Cerebellar nuclear complex (tissue), 1 donor: ENCODE data around the gene GAB1.

ENCODE experiments used
- DNase-seq, 2 experiments: peaks; one replicate each; lab custom pipeline; 2025; lab: John Stamatoyannopoulos, UW

GAB1 gene

DNA sequence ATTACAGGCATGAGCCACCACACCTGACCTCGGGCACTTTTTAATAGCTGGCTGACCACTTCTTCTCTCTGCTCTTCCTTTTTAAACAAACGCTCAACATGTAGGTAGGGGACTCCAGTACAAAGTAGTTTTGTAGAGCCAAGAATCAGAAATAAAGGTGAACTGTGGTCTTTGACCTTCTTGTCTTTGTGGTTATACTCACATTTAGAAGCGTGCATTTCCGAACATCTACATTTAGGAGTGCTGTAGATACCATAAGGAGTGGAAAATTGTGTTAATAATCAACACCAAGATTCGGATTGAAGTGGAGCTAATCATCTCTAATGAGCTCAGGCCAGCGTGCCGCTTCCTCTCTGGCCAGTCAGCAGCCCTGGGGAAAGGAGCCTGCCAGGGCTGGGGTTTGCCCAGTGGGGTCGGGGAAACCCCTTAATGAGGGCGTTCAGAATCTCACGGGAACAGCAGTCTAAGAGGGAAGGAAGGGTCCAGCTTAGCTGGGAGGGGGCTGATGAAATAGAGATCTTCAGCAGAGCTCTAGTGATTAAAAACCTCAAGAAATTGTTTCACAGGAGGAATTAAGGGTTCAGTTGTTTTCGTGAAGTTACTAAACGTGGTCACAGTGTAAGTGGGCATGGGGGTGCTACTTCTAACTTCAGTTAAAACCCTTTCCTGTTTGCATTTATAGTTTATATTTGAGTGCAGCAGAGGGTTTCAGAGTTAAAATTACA is 81.2 kb downstream of the GAB1 start:
- no peak for DNase-seq

DNA sequence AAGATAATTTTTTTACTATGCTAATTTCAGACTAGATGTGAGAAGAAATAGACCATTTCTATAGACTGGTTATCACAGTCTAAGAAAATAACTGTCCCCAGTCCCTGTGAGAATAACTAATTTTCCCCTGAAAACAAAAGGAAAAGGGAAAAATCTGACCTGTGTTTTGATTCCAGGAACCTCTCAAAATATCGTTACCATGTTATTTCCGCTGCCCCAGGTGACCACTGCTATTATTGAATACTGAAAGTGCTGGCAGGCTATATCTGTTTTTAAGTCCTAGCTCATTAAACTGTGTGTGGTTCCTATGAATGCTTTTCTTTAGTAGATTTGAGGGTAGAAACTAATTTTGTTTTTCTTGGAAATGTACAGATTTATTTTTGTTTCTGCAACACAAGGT is 83.6 kb downstream of the GAB1 start:
- no peak for DNase-seq

DNA sequence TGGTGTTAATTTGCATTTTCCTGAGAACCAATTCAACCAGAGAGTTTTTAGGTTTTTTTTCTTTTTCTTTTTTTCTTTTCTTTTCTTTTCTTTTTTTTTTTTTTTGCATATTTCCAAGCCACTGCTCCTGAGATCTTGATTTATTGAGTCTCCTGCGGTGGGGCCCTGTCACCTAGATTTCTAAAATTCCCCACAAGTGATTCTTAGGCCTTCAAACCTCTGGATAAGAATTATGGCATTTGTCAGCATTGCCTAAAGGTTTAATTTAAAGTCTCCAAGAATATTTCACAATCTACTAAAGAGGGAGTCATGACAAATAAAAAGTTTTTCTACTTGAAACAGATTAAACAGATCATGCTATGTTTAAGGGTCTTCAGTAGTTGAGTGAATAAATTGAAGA is 84.9 kb downstream of the GAB1 start:
- DNase-seq, result no peak

DNA sequence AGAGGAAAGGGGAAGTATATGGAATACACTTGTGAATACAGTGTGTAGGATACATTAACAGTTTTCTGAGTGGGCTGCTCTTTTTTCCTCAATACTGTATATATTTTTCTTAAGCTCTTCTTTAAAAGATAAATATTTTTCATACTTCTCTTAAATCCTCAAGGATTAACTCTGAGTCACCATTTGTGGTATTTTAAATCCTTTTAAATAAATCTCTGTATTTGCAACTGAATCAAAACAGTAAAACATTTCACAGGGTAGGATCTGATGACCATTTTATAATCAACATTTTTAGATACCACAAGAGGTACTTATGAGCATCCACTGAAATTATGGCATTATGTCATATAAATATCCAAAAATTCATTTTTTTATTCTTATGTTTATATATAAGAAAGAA is 87.6 kb downstream of the GAB1 start:
- DNase-seq, result no peak

DNA sequence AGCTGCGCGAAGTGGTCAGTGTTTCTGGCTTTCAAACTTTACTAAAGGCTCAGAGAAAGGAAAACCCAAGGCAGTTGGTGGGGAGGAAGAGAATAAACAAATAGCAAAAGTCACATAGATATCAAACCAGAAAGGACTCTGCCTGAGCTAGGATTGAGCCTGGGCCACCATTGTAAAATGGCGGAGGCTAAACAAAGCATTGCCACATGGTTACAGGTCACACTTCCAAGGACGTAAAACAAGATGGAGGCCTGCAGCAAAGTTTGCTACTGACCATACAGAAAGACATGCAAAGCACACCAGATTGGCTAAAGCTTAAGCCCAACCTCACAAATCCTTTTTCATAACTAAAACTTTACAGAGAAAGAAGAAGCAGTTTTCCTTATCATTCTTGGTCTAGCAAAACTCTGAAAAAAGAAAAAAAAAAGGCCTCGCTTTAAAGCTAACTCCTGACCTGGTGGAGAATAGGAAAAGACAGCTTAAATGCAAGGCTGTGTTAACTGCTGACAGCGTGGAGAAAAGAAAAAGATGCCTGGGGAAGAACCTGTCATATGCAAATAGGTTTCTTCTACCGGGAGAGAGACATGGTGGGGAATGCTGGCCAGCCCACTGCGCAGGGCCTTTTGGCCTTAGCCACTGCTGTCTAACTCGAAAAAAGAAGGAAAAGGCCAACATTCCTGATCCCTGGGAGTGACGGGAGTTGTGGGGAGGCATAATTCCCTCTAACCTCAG is 95.0 kb downstream of the GAB1 start:
- no peak for DNase-seq

DNA sequence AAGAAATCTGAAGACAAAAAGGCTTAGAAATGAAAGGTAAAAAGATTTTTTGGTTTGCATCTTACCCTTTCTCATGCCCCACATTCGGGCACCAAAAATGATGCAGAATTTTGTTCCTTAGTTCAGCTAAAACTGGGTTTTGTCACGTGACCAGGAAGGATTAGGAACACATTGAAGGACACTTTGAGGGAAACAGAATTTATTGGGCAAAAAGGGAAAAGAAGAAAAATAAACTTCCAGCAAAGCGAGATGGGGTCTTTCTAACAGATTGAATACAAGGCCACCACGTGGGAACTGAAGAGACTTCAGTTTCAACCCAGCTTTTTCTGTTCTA is 95.5 kb downstream of the GAB1 start:
- no peak for DNase-seq

DNA sequence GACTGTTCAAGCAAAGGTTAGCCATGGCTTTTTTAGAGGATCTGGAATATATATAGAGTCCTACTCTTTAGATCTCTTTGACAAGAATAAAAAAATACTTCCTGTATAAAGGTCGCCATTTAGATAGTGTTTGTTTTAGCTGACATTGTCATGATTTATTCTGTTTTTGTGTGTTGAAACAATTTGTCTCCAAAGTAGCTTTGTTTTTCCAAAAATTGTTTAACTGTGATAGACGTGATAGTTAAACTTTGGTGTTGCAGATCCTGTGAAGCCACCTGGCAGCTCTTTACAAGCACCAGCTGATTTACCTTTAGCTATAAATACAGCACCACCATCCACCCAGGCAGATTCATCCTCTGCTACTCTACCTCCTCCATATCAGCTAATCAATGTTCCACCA is 96.6 kb downstream of the GAB1 start:
- no peak for DNase-seq

DNA sequence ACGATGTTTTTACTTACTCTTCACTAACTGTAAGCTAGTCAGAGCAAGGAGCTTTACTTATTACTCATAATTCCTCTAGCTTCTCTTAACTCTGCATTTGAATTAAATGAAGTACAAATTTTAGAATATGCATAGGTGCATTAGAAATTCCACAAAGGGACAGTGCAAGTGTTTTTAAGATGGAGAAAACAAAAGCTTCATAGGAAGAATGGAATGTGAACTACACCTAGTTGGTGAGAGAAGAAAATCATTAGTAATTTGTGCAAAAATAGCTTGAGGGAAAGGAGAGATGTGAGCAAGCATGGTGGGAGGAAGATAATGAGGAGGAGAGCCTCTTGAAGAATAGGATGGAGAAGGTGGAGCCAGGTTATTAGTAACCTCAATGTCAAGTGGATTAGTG is 99.3 kb downstream of the GAB1 start:
- DNase-seq, result no peak

DNA sequence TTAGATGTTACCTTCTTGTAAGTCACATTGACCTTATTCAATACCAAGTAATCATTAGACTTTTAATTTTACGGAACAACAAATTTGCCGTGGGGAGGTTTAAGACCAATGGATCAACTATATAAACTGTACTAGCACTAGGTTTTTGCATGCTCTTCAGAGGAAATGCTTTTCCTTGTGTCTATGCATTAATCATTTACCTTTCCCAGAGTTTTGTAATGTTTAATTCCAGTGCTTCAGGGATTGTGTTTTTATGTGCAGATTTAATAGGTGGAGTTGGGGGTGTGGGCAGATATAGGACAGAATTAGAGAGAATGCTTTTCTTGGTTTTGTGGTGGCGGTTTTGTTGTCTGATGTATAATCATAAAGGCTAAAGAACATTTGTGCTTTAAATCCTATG is 100.8 kb downstream of the GAB1 start:
- no peak for DNase-seq

DNA sequence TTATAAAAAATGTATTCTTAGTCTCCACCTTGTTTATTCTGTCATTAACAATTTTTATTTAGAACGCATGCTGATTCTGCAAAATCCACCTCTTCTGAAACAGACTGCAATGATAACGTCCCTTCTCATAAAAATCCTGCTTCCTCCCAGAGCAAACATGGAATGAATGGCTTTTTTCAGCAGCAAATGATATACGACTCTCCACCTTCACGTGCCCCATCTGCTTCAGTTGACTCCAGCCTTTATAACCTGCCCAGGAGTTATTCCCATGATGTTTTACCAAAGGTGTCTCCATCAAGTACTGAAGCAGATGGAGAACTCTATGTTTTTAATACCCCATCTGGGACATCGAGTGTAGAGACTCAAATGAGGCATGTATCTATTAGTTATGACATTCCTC is 101.3 kb downstream of the GAB1 start:
- DNase-seq, result no peak

DNA sequence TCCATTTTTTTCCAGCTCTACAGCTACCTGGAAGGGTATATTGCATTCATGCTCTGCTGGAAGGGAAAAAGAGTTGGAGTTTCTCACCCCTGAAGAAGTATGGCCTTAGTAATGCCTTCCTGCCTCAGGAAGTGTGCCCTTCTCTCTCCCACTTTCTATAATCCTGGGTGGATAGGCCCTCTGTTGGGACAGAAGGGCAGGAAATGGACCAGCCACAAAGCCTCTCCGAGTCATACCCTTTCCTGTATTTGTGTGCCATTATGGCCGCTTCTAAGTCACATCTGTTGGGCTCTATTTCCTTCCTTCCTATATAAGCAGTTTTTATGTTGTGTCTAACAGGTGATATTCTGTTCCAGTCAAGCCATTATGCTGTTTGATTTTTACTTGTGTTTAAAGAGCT is 102.0 kb downstream of the GAB1 start:
- no peak for DNase-seq

DNA sequence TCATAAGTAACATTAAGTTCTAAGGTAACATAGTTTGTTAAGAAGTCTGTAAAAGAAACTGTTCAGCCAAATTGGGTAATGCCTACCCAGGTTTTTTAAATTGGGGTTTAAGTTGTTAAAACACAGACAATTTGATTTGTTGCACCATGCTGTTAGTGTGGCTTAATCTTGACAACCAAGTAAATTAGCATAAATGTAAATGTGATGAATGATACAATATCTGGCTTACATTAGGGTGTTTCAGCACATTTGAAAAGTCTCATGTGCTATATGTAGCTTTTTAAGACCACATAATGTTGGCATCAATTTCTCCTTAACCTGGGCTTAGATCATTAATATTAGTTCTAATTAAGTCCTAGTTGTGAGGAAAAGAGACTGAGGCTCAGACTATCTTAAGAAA is 104.4 kb downstream of the GAB1 start:
- DNase-seq, result no peak

DNA sequence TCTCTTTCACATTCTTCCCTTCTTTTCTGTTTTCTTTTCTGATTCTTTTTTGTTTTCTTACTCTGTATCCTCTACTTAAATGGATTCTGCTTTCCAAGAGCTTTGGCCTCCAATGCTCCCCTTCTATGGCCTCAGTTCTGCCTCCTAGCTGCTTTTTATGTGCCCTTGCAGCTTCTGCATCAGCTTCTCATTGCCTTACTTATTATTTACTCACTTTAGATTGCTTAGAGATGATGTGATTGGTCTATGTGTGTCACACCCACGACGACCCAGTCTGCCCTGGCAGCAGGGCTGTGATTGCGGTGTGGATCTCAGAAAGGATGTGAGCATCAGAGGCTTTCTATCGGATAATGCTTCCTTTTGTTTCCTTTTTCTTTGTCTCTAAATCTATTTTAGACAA is 105.0 kb downstream of the GAB1 start:
- no peak for DNase-seq

DNA sequence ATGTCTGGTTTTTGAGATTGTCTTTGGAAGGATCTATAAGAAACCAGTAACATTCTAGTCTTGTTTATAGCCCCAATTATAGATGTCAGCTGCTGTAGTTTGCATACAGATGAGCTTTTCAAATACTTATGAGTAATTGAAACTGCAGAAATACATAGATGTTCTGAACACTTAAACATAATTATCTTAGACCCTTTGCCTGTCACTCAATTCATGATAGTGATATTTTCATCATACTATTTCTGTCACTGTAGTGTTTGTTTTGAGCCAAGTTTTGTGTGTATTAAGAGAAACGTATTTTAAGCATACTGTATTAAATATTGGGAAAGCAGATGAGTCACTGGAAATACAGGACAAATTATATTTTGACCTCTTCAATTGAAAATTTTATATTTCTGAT is 107.1 kb downstream of the GAB1 start:
- no peak for DNase-seq

DNA sequence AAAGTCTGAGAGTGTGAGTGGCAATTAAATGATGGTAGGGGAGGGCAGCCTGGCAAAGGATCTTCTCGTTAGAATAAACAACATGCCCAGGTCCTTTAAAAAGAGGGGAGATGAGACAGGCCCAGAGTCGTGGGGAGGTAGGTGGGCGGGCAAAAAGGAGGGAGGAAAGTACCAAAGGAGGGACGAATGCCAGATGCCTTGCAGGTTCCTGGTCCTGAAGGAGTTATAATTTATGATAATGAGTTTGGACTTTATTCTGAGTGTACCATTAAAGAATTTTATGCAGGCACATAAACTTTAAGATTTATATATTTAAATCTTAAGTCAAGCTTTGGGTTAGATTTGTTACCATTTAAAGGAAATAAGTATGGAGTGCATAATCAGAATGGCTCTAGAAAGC is 114.5 kb downstream of the GAB1 start:
- no peak for DNase-seq

DNA sequence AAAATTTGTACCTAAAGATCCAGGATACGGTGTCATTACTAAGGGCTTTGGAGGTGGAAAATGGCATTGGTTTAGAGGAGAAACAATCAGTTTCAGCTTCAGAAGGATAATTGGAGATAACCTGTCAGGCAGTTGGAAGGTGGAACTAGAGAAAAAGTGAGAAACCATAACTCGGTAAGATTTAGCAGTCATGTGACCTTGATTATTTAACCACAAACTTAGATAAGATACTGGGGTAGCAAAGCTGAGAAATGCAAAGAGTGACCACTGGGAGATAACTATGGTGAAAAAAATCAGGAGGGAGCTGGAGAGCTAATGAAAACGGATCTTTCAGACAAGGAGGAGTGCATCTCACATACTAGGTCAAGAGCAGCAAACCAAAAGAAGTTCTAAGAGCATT is 118.5 kb downstream of the GAB1 start:
- no peak for DNase-seq

DNA sequence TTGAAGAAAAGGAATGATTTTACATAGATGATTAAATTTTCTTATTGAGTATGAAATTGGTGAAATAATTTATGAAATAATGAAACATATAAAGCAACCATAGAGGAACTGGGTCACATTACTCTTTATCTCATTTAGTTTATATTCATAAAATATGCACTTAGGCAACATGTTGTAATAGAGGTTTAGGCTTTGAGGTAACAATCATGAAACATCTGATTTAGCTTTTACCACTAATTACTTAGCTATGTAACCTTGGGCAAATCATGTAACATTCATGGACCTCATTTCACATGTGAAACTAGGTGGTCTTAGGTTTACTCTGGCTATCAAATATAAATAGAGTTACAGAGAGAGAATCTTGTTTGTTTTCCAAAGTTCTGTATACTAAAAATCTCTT is 122.3 kb downstream of the GAB1 start:
- no peak for DNase-seq

DNA sequence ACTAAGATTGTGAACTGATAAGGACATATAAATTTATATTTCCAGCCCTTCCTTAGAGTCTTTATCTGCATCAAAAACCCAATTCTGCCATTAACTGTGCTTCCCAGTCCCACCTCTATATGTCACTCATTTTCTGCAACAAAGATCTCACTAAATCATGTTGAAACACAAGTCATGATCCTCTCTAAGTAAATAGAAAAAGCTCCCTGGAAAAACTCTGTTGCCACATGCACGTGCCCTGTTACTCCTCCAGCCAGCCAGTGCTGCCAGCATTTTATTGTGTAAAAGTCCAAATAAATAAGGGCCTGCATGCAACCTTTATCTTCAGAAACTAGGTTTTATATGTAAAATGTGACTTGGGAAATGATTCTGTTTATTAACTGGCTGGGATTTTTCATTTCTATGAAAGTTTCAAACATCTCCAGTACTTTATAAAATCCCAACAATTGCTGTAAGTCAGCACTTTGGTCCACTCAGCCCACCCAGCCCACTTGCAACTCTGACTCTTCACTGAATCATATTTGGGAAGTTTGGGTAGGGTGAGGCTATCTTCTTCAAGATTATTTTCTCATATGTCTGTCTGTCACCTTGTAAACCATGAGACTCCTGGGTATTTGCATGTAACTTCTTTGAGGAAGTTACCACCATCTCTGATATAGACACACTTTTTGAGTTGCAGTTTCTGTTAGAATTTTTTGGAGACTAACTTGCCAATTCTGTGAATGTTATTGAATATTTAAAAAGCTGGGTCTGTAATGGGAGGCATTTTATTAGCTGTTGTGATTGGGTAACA is 136.9 kb downstream of the GAB1 start:
- no peak for DNase-seq

DNA sequence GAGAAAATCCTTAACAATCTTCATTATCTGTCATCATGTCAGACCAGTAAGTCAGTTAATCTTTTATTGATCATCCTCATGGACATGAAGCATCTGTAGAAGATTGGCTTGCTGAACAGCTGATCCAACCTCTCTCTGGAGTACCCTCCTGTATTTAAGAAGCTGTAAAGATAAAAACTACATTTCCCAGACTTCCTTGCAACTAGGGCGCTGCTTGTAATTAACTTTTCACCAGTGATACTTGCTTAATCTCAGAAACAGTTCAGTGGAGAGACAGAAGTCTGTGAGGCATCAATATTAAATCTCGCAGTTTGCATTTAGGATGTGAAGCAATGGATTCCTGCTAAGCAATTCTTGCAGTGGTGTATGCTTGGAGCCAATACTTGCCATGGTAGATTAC is 140.8 kb downstream of the GAB1 start:
- DNase-seq, result no peak

DNA sequence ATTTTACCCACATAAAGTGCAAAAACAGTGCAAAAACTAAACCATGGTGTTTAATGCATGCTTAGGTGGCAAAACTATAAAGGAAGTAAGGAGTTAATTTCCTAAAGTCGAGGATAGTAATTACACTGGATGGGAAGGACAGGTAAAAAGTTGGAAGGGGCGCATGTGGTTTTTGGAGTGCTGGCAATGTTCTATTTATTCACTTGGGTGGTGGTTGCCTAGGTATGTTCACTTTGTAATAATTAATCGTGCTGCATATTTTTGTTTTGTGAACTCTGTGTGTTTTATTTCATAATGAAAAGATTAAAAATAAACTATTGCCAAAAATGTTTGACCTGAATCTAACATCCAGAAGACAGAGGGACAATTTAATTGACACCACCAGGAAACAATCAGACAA is 144.7 kb downstream of the GAB1 start:
- no peak for DNase-seq

DNA sequence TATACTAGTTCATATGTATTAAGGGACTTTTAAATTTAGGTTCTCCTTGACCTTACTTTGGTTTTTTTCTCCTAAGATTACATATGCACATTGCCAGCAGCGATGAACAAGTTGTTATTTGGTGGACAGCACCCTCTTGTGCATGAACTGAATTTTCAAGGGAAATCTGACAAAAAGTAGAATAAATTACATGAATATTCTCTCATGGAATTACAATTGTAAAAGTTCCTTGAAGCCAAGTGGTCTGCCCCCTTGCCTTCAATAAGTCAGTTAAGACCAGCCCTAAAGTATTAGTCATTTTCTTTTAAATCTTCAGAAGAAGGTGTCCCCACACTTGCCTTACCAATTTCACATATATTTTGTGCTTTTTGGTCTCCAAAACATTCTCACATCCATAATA is 146.2 kb downstream of the GAB1 start:
- no peak for DNase-seq

DNA sequence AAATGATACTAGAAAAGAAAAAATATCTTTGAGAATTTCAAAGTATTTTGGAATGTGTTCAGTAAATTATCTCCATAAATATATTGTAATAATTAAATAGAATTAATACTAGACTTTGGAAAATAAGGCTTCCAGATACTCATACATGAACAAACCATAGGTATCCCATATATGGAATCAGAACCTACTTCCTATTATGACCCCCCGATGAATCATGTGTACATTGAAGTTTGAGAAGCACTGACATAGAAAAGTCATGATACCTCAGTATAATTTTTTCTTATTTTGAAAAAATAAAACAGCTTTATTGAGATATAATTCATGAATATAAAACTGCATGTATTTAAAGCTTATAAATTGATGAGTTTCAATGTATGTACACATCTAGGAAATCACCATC is 149.6 kb downstream of the GAB1 start:
- no peak for DNase-seq

DNA sequence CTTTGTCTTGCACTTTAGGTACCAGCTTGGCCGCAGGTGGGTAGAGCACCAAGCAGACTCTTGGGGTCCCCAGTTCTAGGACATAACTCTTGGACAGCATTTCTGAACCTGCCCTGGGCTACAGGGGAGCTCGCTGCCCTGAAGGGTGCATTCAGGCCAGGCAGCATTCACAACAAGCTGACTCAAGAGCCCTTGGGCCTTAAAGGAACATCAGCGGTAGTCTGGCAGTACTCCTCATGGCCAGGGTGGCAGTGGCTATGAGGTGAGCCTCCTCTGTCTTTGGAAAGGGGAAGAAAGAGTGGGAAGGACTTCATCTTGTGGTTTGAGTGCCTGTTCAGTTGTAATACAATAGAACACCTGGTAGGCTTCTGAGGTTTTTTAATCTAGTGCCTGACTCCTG is 152.0 kb downstream of the GAB1 start:
- no peak for DNase-seq
